Stimulated activated CD8-positive, alpha-beta memory T cell treated with anti-CD3 and anti-CD28 coated beads, Interleukin-15, amount 100 ng/mL, for 4 hours (primary cell): ENCODE measurements around the gene ZBTB38.
A peak's percentile ranks its signal among the peaks of the same experiment; 100 is the strongest.

Source experiments
- DNase-seq, 2 donors: peaks; one replicate each; pipeline ENCODE4 v3.0.0-alpha.2; 2020; ENCODE audit warnings: low read depth in 2 of 2

ZBTB38 gene

GRCh38 chr3:141386611-141387111, 18.4 kb downstream of the ZBTB38 start:
- no peak for DNase-seq

GRCh38 chr3:141387516-141387915, 19.2 kb downstream of the ZBTB38 start:
- no peak for DNase-seq

GRCh38 chr3:141388395-141388794, 20.1 kb downstream of the ZBTB38 start:
- no peak for DNase-seq

- DNase-seq: no peak
Observed at GRCh38 chr3:141388823-141389621, 20.7 kb downstream of the ZBTB38 start.

- no peak for DNase-seq
Observed at GRCh38 chr3:141389703-141390102, 21.4 kb downstream of the ZBTB38 start.

- no peak for DNase-seq
Observed at GRCh38 chr3:141390747-141391146, 22.4 kb downstream of the ZBTB38 start.

GRCh38 chr3:141391298-141391990, 23.1 kb downstream of the ZBTB38 start:
- no peak for DNase-seq

GRCh38 chr3:141391991-141392316, 23.6 kb downstream of the ZBTB38 start:
- DNase-seq: no peak

- DNase-seq: no peak
Observed at GRCh38 chr3:141392416-141392815, 24.1 kb downstream of the ZBTB38 start.

GRCh38 chr3:141392897-141393734, 24.8 kb downstream of the ZBTB38 start:
- DNase-seq: no peak

GRCh38 chr3:141393735-141394076, 25.4 kb downstream of the ZBTB38 start:
- no peak for DNase-seq

- DNase-seq: no peak
Observed at GRCh38 chr3:141394560-141394959, 26.3 kb downstream of the ZBTB38 start.

- DNase-seq: no peak
Observed at GRCh38 chr3:141395005-141395589, 26.8 kb downstream of the ZBTB38 start.

GRCh38 chr3:141397996-141398395, 29.7 kb downstream of the ZBTB38 start:
- DNase-seq: no peak

- no peak for DNase-seq
Observed at GRCh38 chr3:141399200-141399599, 30.9 kb downstream of the ZBTB38 start.

GRCh38 chr3:141400073-141400971, 32.0 kb downstream of the ZBTB38 start:
- DNase-seq: no peak

- no peak for DNase-seq
Observed at GRCh38 chr3:141401095-141401494, 32.8 kb downstream of the ZBTB38 start.

- DNase-seq: peak in 1 of 2 donors; percentile 23
Observed at GRCh38 chr3:141401573-141402475, 33.5 kb downstream of the ZBTB38 start.

- peak in 1 of 2 donors; percentile 12 for DNase-seq
Observed at GRCh38 chr3:141402476-141403171, 34.3 kb downstream of the ZBTB38 start.
